Measurements from ENCODE around the gene SIPA1. TPM values are rescaled to one million over a fixed set of nuclear protein-coding genes. Genes with fewer than 3 reads are reported as not detected.

Gene SIPA1
- total and polyA plus RNA-seq, 2 of the 13 experiments (the other 11 are each of a cell fraction or from before 2014, with no cell fraction given), result 5.8 to 7.7 TPM

DNA sequence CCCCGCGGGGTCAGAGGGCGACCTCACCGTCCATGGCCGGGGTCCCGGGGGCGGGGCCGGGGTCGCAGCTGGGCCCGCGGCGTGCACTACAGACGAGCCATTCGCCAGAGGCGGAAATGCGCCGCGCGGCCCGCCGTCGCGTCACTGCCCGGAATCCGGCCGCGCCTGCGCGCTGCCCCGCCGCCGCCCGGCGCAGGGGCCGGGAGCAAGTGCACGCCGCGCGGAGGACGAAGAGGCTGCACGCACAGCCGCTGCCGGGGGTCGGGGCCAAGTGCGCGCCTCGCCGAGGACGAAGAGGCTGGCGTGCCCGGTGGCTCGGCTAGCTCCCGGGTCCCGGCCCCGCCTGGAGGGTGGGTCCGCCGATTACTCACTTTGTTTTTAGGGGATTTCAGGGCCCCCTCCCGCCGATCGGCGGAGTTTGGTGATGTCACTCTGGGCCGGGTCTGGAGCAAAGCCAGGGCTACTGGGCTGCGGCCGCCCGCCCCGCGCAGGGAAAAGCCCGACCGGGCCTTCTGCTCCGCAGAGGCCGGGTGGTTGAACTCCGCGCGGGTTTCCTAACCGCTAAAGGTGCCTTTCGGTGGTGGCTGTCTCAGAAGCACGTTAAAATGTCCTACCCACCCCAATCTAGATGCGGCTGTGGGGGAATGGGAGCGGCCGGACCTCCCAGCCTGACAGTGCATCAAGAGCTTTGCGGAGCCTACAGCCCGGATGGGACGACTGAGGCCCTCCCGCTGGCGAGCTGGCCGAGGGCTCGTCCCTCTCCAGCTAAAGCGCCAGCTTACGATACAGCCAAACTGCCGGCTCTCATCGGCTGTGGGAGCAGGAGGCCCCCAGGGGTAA, 25.1 kb downstream of the SIPA1 start, which contains the start of gene RELA (continued):
- TF ChIP-seq PRPF4 (IDR thresholded peaks at IDR 0.05; ENCODE audit: low read depth, low read length, poor library complexity, severe bottlenecking) (no peak), ZNF337 (CRISPR knock-in tag; IDR thresholded peaks at IDR 0.05; ENCODE audit: borderline replicate concordance, low read depth) (no peak), NCOR1 (IDR thresholded peaks at IDR 0.05; ENCODE audit: borderline replicate concordance, low read length) (no peak; the same call in 1 of the 2 replicates), HIVEP1 (CRISPR knock-in tag; IDR thresholded peaks at IDR 0.05) (peak; percentile 59; the same call in 1 of the 2 replicates), KLF13 (CRISPR knock-in tag; IDR thresholded peaks at IDR 0.05) (no peak), STAG1 (CRISPR knock-in tag; IDR thresholded peaks at IDR 0.05) (0 out of 2 replicates have a peak, but pooled peaks have one; percentile 6), MIXL1 (CRISPR knock-in tag; IDR thresholded peaks at IDR 0.05) (no peak), MEF2D (CRISPR knock-in tag; IDR thresholded peaks at IDR 0.05) (no peak), SAP130 (CRISPR knock-in tag; IDR thresholded peaks at IDR 0.05; ENCODE audit: low read depth) (peak; percentile 81), NR2F2 (IDR thresholded peaks at IDR 0.05; ENCODE audit: borderline replicate concordance, low read depth) (no peak; the same call in 1 of the 2 replicates), ZBTB21 (CRISPR knock-in tag; IDR thresholded peaks at IDR 0.05) (no peak), NRL (CRISPR knock-in tag; IDR thresholded peaks at IDR 0.05; ENCODE audit: borderline replicate concordance) (peak; percentile 57; the same call in 1 of the 2 replicates), ZNF556 (CRISPR knock-in tag; IDR thresholded peaks at IDR 0.05; ENCODE audit: borderline replicate concordance) (peak; percentile 79), TARDBP (CRISPR knock-in tag; IDR thresholded peaks at IDR 0.05) (no peak), SKI (IDR thresholded peaks at IDR 0.05; ENCODE audit: partially characterized antibody) (peak; percentile 53), HDAC1 (CRISPR knock-in tag; IDR thresholded peaks at IDR 0.05) (no peak; the same call in 1 of the 2 replicates), ZNF839 (CRISPR knock-in tag; IDR thresholded peaks at IDR 0.05; ENCODE audit: borderline replicate concordance) (0 out of 2 replicates have a peak, but pooled peaks have one; percentile 51), NFE2L1 (CRISPR knock-in tag; IDR thresholded peaks at IDR 0.05; ENCODE audit: borderline replicate concordance) (no peak), SAFB2 (CRISPR knock-in tag; IDR thresholded peaks at IDR 0.05; ENCODE audit: borderline replicate concordance, low read depth) (no peak)
- TF ChIP-seq, protein P1, sequence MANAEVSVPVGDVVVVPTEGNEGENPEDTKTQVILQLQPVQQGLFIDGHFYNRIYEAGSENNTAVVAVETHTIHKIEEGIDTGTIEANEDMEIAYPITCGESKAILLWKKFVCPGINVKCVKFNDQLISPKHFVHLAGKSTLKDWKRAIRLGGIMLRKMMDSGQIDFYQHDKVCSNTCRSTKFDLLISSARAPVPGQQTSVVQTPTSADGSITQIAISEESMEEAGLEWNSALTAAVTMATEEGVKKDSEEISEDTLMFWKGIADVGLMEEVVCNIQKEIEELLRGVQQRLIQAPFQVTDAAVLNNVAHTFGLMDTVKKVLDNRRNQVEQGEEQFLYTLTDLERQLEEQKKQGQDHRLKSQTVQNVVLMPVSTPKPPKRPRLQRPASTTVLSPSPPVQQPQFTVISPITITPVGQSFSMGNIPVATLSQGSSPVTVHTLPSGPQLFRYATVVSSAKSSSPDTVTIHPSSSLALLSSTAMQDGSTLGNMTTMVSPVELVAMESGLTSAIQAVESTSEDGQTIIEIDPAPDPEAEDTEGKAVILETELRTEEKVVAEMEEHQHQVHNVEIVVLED (CRISPR knock-in tag; IDR thresholded peaks at IDR 0.05; ENCODE audit: borderline replicate concordance), result peak; percentile 40; the same call in 1 of the 2 replicates
- TF ChIP-seq, protein P2, sequence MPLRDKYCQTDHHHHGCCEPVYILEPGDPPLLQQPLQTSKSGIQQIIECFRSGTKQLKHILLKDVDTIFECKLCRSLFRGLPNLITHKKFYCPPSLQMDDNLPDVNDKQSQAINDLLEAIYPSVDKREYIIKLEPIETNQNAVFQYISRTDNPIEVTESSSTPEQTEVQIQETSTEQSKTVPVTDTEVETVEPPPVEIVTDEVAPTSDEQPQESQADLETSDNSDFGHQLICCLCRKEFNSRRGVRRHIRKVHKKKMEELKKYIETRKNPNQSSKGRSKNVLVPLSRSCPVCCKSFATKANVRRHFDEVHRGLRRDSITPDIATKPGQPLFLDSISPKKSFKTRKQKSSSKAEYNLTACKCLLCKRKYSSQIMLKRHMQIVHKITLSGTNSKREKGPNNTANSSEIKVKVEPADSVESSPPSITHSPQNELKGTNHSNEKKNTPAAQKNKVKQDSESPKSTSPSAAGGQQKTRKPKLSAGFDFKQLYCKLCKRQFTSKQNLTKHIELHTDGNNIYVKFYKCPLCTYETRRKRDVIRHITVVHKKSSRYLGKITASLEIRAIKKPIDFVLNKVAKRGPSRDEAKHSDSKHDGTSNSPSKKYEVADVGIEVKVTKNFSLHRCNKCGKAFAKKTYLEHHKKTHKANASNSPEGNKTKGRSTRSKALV (CRISPR knock-in tag; IDR thresholded peaks at IDR 0.05), result 0 out of 2 replicates have a peak, but pooled peaks have one; percentile 48
- TF ChIP-seq, protein P3, sequence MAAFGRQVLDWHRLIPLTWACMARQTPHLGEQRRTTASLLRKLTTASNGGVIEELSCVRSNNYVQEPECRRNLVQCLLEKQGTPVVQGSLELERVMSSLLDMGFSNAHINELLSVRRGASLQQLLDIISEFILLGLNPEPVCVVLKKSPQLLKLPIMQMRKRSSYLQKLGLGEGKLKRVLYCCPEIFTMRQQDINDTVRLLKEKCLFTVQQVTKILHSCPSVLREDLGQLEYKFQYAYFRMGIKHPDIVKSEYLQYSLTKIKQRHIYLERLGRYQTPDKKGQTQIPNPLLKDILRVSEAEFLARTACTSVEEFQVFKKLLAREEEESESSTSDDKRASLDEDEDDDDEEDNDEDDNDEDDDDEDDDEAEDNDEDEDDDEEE (CRISPR knock-in tag; IDR thresholded peaks at IDR 0.05), result no peak
- TF ChIP-seq, protein P4, sequence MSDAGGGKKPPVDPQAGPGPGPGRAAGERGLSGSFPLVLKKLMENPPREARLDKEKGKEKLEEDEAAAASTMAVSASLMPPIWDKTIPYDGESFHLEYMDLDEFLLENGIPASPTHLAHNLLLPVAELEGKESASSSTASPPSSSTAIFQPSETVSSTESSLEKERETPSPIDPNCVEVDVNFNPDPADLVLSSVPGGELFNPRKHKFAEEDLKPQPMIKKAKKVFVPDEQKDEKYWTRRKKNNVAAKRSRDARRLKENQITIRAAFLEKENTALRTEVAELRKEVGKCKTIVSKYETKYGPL (CRISPR knock-in tag; IDR thresholded peaks at IDR 0.05), result no peak
- TF ChIP-seq, protein P5, sequence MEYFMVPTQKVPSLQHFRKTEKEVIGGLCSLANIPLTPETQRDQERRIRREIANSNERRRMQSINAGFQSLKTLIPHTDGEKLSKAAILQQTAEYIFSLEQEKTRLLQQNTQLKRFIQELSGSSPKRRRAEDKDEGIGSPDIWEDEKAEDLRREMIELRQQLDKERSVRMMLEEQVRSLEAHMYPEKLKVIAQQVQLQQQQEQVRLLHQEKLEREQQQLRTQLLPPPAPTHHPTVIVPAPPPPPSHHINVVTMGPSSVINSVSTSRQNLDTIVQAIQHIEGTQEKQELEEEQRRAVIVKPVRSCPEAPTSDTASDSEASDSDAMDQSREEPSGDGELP (IDR thresholded peaks at IDR 0.05; ENCODE audit: borderline replicate concordance, low read depth), result no peak
